H54 (cell line): ENCODE data around the gene TLK2.
A peak's percentile ranks its signal among the peaks of the same experiment; 100 is the strongest.
"Not testable (repeated sequence)": the region's sequence is repeated elsewhere in the genome, so short reads cannot be mapped to it uniquely, and the experiment has no call there.

Experiments
- DNase-seq: peaks from one replicate; pipeline ENCODE4 v3.0.0; 2011; ENCODE audit warnings: low spot score, mixed read lengths; ENCODE audit not compliant: insufficient read length
- FAIRE-seq: peaks from 3 replicates; lab custom pipeline; 2011; peaks lifted over from hg19 to GRCh38; lab: Jason Lieb, UNC
- POLR2A ChIP-seq: IDR thresholded peaks from 2 replicates; pipeline ENCODE4 v1.6.1; 2011; ENCODE audit warnings: low read depth, mild to moderate bottlenecking, low read length

TLK2 gene

DNA sequence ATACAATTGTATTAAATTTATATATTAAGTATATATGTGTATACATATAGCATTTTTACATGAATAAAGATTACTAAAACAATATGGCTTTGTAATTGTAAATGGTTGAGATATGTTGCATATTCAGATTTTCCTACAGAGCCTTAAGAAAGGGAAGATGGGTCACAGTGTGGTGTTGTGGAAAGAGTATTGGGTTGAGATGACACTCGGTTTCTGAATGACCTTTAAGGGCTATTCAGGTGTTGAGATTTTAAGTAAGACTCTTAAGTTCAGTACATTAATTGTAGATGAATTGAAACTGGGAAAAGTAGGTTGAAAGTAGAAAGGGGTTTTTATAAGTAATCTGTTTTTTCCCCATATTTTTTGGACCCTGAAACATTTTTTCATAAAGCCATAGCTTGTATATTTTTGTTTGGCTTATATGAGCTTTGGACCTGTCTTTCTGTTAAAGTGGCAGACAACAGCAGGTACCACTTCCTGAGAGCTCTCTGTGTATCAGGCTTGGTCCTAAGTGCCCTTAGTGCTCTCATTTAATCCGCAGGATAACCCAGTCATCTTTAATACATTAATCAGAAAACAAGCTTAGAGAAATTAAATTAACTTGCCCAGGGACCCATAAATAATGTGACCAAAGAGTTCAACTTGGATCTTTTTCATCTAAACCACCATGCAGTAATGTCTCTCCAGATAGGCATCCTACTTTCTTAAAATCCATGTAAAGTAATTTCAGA lies 100.3 kb downstream of the TLK2 start:
- no peak for TF ChIP-seq POLR2A

GRCh38 chr17:62580947-62581346 lies 102.3 kb downstream of the TLK2 start:
- DNase-seq (no peak), FAIRE-seq (no peak)
- no peak for TF ChIP-seq POLR2A

More for the DNA sequence above, 100.3 kb downstream of the TLK2 start:
- DNase-seq (no peak), FAIRE-seq (peak; percentile 55)

DNA sequence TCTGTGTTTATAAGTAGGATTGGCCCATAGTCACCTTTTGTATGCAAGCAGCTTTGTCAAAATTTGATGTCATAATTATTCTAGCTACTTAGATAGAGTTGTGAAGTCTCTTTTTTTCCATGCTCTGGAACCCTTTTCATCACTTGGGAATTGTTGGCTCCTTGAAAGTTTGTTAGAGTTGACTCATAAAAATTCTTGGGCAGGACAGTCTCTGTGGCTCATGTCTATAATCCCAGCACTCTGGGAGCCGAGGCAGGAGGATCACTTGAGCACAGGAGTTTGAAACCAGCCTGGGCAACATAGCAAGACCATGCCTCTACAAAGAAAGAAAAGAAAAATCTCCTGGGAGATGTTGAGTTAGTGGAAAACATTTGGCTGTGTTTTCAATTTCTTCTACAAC lies 103.1 kb downstream of the TLK2 start:
- no peak for TF ChIP-seq POLR2A
- DNase-seq = no peak
- peak; percentile 81 for FAIRE-seq

GRCh38 chr17:62587554-62587953 lies 108.9 kb downstream of the TLK2 start:
- no peak for TF ChIP-seq POLR2A
- DNase-seq (no peak), FAIRE-seq (no peak)

DNA sequence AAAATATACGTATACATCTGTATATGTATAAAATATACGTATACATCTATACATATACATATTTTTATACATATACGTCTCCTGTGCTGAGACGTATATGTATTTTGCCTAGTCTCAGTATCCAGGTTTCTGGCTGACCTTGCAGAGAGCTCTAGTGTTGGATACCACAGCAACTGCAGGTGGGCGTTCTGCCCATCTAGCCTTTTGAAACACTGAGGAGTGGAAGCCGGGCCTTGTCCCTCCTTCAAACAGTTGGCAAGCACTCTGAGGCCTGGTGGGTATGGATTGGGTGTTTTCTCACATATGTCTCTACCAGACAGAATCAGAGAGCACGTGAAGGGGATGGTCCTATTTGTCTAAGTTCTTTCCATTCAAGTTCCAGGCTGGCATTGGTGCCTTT lies 109.5 kb downstream of the TLK2 start:
- no peak for FAIRE-seq
- no peak for TF ChIP-seq POLR2A
- DNase-seq = no peak

DNA sequence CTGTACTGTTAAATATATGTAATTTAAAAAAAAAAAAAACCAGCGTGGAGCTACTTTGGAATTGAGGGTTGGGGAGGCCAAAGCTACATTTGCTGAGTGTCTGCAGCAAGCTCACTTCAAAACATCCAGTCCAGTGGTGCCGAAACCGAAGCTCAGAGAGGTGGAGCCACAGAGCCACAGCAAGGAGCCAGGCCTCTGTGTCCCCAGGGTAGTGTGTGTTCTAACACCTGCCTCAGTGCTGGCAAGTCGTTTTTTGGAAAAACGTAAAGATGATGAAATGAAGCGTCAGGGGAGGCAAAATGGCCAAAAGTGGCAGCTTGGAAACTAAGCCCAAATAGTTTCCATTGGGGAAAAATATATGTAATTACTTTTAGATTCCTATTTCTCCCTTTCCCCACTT lies 112.7 kb downstream of the TLK2 start:
- DNase-seq (no peak), FAIRE-seq (no peak)
- TF ChIP-seq POLR2A = no peak

DNA sequence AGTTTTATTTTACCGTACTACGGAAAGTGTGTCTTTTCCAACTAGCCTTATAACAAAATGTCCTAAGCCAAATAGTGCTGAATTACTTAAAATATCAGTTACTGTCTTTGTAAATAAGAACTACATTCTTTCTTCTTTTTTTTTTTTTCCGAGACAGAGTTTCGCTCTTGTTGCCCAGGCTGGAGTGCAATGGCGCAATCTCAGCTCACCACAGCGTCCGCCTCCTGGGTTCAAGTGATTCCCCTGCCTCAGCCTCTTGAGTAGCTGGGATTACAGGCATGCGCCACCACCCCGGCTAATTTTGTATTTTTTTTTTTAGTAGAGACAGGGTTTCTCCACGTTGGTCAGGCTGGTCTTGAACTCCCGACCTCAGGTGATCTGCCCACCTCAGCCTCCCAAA lies 113.2 kb downstream of the TLK2 start:
- FAIRE-seq, DNase-seq: not testable (repeated sequence)

DNA sequence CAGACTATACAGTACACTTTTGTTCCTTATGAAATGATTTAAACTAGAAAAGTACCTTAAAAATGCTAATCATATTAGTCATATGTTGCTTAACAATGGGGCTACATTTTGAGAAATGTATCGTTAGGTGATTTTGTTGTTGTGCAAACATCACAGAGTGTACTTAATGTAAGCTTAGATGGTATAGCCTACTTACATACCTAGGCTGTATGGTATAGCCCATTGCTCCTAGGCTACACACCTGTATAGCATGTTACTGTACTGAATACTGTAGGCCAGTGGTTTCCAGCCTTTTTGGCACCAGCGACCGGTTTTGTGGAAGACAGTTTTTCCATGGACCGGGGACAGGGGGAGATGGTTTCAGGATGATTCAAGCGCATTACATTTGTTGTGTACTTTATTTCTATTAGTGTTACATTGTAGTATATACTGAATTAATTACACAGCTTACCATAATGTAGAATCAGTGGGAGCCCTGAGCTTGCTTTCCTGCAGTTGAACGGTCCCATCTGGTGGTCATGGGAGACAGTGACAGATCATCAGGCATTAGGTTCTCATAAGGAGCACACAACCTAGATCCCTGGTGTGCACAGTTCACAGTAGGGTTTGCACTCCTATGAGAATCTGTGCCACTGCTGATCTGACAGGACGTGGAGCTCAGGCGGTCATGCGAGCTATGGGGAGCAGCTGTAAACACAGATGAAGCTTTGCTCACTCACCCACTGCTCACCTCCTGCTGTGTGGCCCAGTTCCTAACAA lies 113.9 kb downstream of the TLK2 start:
- no peak for TF ChIP-seq POLR2A
- FAIRE-seq = no peak
- DNase-seq = no peak

DNA sequence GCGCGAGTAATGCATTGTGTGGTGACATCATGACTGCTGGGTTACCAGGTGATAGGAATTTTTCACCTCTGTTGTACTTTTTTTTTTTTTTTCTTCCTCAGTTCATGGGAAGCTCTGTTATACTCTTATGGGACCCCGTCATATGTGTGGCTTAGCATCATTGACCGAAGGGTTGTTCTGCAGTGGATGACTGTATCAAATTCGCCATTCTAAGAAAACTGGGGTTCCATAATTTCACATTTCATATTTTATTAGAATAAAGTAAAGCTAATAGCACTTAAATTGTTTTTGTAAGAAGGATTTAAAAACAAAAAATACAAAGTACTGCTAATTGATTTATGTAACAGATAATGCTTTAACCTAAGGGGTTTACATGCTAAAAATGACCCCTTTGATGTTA lies 116.9 kb downstream of the TLK2 start:
- no peak for TF ChIP-seq POLR2A
- FAIRE-seq (no peak), DNase-seq (no peak)

DNA sequence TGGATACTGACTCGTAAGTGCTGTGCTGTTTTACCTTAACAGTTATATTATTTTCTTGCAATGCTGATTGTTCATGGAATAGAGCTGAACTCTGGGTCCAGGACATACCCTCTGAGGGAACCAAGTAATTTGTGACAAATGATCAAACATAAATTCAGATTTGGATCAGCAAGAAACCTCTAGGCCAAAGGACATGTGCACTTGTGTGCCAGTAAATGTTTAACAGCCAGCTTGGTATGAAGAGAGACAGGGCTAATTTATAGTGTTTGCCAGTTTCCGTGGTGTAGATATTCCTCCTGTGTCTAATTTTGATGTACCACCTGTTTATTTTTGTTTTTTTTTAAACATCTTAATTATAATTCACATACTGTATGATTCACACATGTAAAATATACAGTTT lies 118.0 kb downstream of the TLK2 start:
- no peak for TF ChIP-seq POLR2A
- FAIRE-seq (no peak), DNase-seq (no peak)

GRCh38 chr17:62597150-62597549 lies 118.5 kb downstream of the TLK2 start:
- DNase-seq (no peak), FAIRE-seq (no peak)
- no peak for TF ChIP-seq POLR2A

DNA sequence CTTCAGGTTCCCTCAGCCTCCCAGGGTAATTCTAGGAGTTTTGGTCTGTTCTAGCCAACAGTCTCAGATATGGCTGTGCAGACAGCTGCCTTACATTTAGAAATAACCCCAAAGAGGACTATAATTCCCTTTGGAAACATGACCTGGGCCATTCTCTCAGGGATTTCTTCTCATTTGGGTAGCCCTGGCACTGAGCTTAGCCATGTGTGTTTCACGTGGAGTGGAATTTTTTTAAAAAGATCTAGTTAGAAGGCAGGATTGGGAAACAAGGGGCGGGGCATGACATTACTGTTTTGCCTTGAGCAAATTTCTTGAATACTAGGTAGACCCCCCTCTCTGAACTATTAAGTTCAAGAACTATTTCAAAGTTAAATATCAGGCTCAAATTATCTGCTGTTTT lies 119.3 kb downstream of the TLK2 start:
- no peak for TF ChIP-seq POLR2A
- no peak for DNase-seq
- FAIRE-seq = no peak

DNA sequence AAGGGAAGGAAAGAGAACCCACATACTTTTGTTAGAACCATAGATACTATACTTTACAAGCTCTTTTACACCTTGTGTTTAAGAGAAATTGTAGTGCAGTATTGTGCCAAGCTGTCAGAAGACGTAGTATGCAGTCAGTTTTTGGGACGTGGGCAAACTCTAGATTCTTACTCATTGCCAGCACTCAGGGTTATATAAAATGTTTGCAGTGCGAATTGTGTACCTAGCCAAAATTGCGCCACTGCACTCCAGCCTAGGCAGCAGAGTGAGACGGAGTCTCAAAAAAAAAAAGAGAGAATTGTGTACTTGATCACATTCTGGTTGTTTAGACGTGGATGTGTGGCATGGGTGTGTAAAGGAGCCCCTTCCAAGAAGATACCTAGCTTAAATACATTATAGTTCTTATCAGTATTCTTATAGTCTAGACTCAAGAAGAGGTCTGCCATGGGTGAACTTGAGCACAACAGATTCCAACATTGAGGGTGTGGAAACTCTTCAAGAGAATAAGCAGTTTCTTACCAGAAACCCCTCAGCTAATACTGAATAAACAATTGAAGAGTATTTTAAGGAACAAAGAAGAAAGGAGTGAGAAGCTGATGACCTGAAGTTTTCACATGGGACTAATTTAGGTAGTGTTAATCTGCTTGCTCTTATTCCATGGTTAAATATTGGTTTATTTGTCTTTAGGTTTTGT lies 121.5 kb downstream of the TLK2 start:
- TF ChIP-seq POLR2A = no peak
- no peak for FAIRE-seq
- DNase-seq = no peak

- DNase-seq = no peak
- no peak for TF ChIP-seq POLR2A
- FAIRE-seq = no peak
These were observed 122.2 kb downstream of the TLK2 start for GRCh38 chr17:62600805-62601204.
